A673 (cell line): ENCODE results near the gene ALOX12.

Experiments
- CTCF ChIP-seq: fragments of 300-800, 200-600 bp; sonication (generic); conservative IDR thresholded peaks from 2 replicates; pipeline ENCODE4 v1.5.1; 2017; ENCODE audit warnings: low read depth, mild to moderate bottlenecking, antibody characterized with exemption, low read length, moderate library complexity, mixed read lengths
- EZH2 ChIP-seq: fragments of 200-600 bp; sonication (generic); IDR thresholded peaks from 2 replicates; pipeline ENCODE4 v1.6.1; 2017; ENCODE audit warnings: borderline replicate concordance, low read depth, mild to moderate bottlenecking, mixed read lengths, antibody characterized with exemption, low read length; ENCODE audit not compliant: poor library complexity, severe bottlenecking

GRCh38 chr17:6997171-6997570 is 1.3 kb downstream of the ALOX12 start:
- TF ChIP-seq CTCF (no peak), EZH2 (no peak)
